Measurements from ENCODE around the gene WNT7B. TPM values are rescaled to one million over a fixed set of nuclear protein-coding genes. Genes with fewer than 3 reads are reported as not detected.

Gene WNT7B
- total and polyA plus RNA-seq, 2 of the 8 experiments (the other 6 are each of a cell fraction or from before 2014, with no cell fraction given) = 0.14 to 0.24 TPM

DNA sequence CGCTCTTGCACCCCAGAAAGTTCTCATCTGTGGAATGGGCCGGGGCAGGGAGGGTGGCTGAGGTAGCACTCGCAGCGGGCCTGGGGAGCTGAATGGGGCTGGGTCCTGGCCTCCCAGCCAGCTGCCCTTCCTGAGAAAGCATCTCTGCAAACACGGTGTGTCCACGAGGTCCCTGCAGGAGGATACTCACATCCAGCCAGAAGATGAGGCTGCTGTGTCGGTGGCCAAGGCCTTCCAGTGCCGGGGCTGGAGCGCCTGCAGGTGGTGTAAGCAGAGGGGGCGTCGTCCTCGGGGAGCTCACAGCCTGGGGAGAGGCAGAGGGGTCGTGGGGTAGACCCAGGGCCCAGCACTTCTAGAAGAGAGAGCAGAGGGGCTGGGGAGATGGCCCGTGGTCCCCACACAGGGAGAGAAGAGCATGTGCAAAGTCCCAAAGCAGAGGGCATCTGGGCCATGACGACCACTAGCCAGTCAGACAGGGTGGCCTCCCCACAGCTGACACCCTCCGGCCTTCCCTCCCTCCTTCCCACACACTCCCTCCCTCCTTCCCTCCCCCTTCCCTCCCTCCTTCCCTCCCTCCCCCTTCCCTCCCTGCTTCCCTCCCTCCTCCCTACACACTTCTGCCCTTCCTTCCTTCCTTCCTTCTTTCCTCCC, 97.9 kb downstream of the WNT7B start:
- Histone ChIP-seq H4K20me1 (replicated peaks in 1 of 2; ENCODE audit: control insufficient read depth in 1 of 2, insufficient read depth in 2 of 2, low read length in 2 of 2) (peaks cover 2 to 7% of the 10 kb centered on the region in 2 experiments), H3K36me3 (ENCODE audit: control insufficient read depth in 2 of 4, insufficient read depth in 4 of 4, low read length in 3 of 4) (no peaks in the 10 kb centered on the region), H3K4ac (replicated peaks; ENCODE audit: insufficient read length, low read depth, low read length) (no peak overlapping the region), H2BK20ac (ENCODE audit: low read length) (no peak overlapping the region), H4K91ac (replicated peaks; ENCODE audit: insufficient read length, low read length) (no peak overlapping the region), H3K14ac (ENCODE audit: insufficient read length) (no peak overlapping the region), H2AK5ac (ENCODE audit: low read depth, low read length) (no peak overlapping the region), H3K79me2 (ENCODE audit: control insufficient read depth in 1 of 2, insufficient read depth in 2 of 2, low read length in 2 of 2) (no peaks in the 10 kb centered on the region), H3K9ac (replicated peaks in 1 of 4; ENCODE audit: extremely low read depth in 1 of 4, low read depth in 3 of 4, low read length in 3 of 4) (no peak overlapping the region), H3K27ac (ENCODE audit: low read depth, low read length) (no peak overlapping the region), H3K9me3 (ENCODE audit: insufficient read depth in 2 of 2, low read depth in 1 of 2, low read length in 1 of 2) (no peaks in the 10 kb centered on the region), H3K79me1 (ENCODE audit: low read depth, low read length) (no peaks in the 10 kb centered on the region), H2BK120ac (replicated peaks; ENCODE audit: low read depth, low read length) (no peak overlapping the region), H2BK5ac (ENCODE audit: low read depth, low read length) (no peak overlapping the region), H3K18ac (ENCODE audit: extremely low read depth, low read length) (no peak overlapping the region; the same call in 1 of the 2 replicates), H3K56ac (replicated peaks; ENCODE audit: insufficient read length, low read depth, low read length) (no peak overlapping the region), H2AFZ (ENCODE audit: low read length) (no peak overlapping the region), H3K4me1 (replicated peaks in 1 of 4; ENCODE audit: control insufficient read depth in 3 of 4, insufficient read depth in 4 of 4, low read length in 3 of 4) (peaks cover 0 to 28% (median 22%) of the 10 kb centered on the region in 4 experiments; a peak in 6 of 7 replicates), H2BK12ac (ENCODE audit: low read depth, low read length) (no peak overlapping the region), H3K23ac (ENCODE audit: insufficient read length) (no peak overlapping the region), H3K4me2 (ENCODE audit: insufficient read depth in 1 of 2, low read depth in 2 of 2, low read length in 2 of 2) (peak overlapping the region in 1 of 2 experiments; percentile 52; a peak in 1 of 4 replicates), H3K23me2 (ENCODE audit: low read depth, low read length) (no peaks in the 10 kb centered on the region; the same call in 1 of the 2 replicates), H4K8ac (ENCODE audit: extremely low read depth, insufficient read depth, low read length) (no peak overlapping the region), H2BK15ac (ENCODE audit: low read length) (no peak overlapping the region), H3K27me3 (replicated peaks in 1 of 4; ENCODE audit: control insufficient read depth in 3 of 4, extremely low read depth in 1 of 4, insufficient read depth in 3 of 4, low read length in 3 of 4) (peaks cover 0 to 50% (median 30%) of the 10 kb centered on the region in 4 experiments; a peak in 6 of 7 replicates), H3K4me3 (ENCODE audit: extremely low read depth in 1 of 4, insufficient read depth in 2 of 4, low read depth in 3 of 4, low read length in 4 of 4) (peak overlapping the region in 1 of 4 experiments; percentile 35; a peak in 1 of 8 replicates), H4K5ac (ENCODE audit: insufficient read length, low read depth, low read length) (no peak overlapping the region)
- ChIA-PET CTCF (ENCODE audit: partially characterized antibody) (interaction anchor here (0.9 to 6.3 kb wide), 8 partner anchors 14 to 301 kb away, joined by 3 to 78 read pairs (median 6); no protein-coding TSS in a partner anchor), POLR2A (ENCODE audit: partially characterized antibody) (no interaction called here)
- DNase-seq (ENCODE audit: low read depth in 1 of 2, low spot score in 2 of 2) = peak in 1 of 2 experiments; percentile 54
- FAIRE-seq = no peak
- WGBS, 2 experiments (ENCODE audit: extremely low coverage in 1 of 2, insufficient coverage in 1 of 2, insufficient read length in 1 of 2, insufficient replicate concordance in 2 of 2, low coverage in 1 of 2, low lambda C conversion rate in 2 of 2, missing lambda C conversion rate in 1 of 2) = 68% methylated on average over 10 of the region's 16 CpGs; no CpG with 5 or more reads in 1 of the 2 experiments
- TF ChIP-seq SUZ12 (IDR thresholded peaks at IDR 0.05; ENCODE audit: low read length) (no peak), POLR2A (IDR thresholded peaks at IDR 0.05; ENCODE audit: control extremely low read depth in 1 of 2, low read depth in 2 of 2, low read length in 2 of 2) (no peak)
